SK-MEL-5 (cell line): ENCODE measurements around the gene NEDD4L. TPM values are rescaled to one million over a fixed set of nuclear protein-coding genes. Genes with fewer than 3 reads are reported as not detected.

Experiments
- DNase-seq: peaks from one replicate; pipeline ENCODE4 v3.0.0-alpha.2; 2016; ENCODE audit warnings: low read depth, low spot score
- in situ Hi-C: cut with HindIII; loops from 2 replicates; pipeline ENCODE4 v1.10.0; 2016; ENCODE audit warnings: low sequenced_read_pairs, high pct_unique_total_duplicates, low pct_unique_long_range_greater_than_20kb
- small RNA-seq, 2 experiments: library from RNA; depleted of rRNA; stranded (forward); fragments of <200 nt; gene quantifications; one replicate each; pipeline ENCODE3, GENCODE V24; 2014
- total RNA-seq: library from RNA; depleted of rRNA; stranded (reverse); fragments of >200 nt; shearing (Covaris generic); gene quantifications from 2 replicates; pipeline ENCODE4 v1.2.3, GENCODE V29; 2014; rRNA removed

Gene NEDD4L
- total RNA-seq, 1 experiment from 2014 or later = 215 TPM

- no peak for DNase-seq
- in situ Hi-C loops = no loop called here
Observed at GRCh38 chr18:58447402-58448095, 403.5 kb downstream of the NEDD4L start.

- in situ Hi-C loops = no loop called here
- no peak for DNase-seq
Observed at GRCh38 chr18:58449464-58449863, 405.4 kb downstream of the NEDD4L start.

Small RNA genes lying within 50 kb of the gene (small RNA-seq; reads per million reads assigned to genes)
- gene HMGN1P30 (0 reads per million in 2 experiments), gene MIR3591 (0 reads per million in 2 experiments)

Other genes starting within 250 kb of the NEDD4L start
- 0.61 and 0.90 TPM in 2 replicates for gene ATP8B1, start 240.9 kb upstream of the NEDD4L start, total RNA-seq